Effector memory CD4-positive, alpha-beta T cell (primary cell): ENCODE data around the gene HIBADH.
"Not testable (repeated sequence)": the region's sequence is repeated elsewhere in the genome, so short reads cannot be mapped to it uniquely, and the experiment has no call there.

Source experiments
- DNase-seq, 3 donors: peaks; one replicate each; pipeline ENCODE4 v3.0.0-alpha.2; 2020
- H3K27ac ChIP-seq: 2 replicates; pipeline ENCODE4 v1.7.0; 2013; ENCODE audit warnings: mild to moderate bottlenecking, low read length, moderate library complexity; ENCODE audit not compliant: insufficient read depth, poor library complexity, severe bottlenecking
- H3K27me3 ChIP-seq: replicated peaks from 2 replicates; pipeline ENCODE4 v1.7.0; 2013; ENCODE audit warnings: mild to moderate bottlenecking, low read length; ENCODE audit not compliant: insufficient read depth, control insufficient read depth, poor library complexity, severe bottlenecking
- H3K36me3 ChIP-seq: 2 replicates; pipeline ENCODE4 v1.7.0; 2013; ENCODE audit warnings: mild to moderate bottlenecking, low read length, moderate library complexity; ENCODE audit not compliant: control insufficient read depth, insufficient read depth
- H3K4me1 ChIP-seq: 2 replicates; pipeline ENCODE4 v1.7.0; 2013; ENCODE audit warnings: low read length, mild to moderate bottlenecking; ENCODE audit not compliant: control insufficient read depth, insufficient read depth, poor library complexity, severe bottlenecking
- H3K4me3 ChIP-seq: 2 replicates; pipeline ENCODE4 v1.7.0; 2013; ENCODE audit warnings: low read length, low read depth, mild to moderate bottlenecking; ENCODE audit not compliant: insufficient read depth, poor library complexity, severe bottlenecking
- H3K9me3 ChIP-seq: 2 replicates; pipeline ENCODE4 v1.7.0; 2013; ENCODE audit warnings: mild to moderate bottlenecking, low read length, moderate library complexity; ENCODE audit not compliant: control insufficient read depth

Gene HIBADH

GRCh38 chr7:27520815-27521790 lies 141.6 kb downstream of the HIBADH start:
- Histone ChIP-seq H3K4me1 (no peaks in the 10 kb centered on the region), H3K9me3 (no peaks in the 10 kb centered on the region), H3K36me3 (no peaks in the 10 kb centered on the region), H3K4me3 (no peak overlapping the region), H3K27ac (no peak overlapping the region), H3K27me3 (no peaks in the 10 kb centered on the region)
- DNase-seq: no peak

GRCh38 chr7:27519793-27520469 lies 142.8 kb downstream of the HIBADH start:
- no peak overlapping the region for H3K27ac ChIP-seq
- H3K9me3 ChIP-seq: no peaks in the 10 kb centered on the region
- H3K4me3 ChIP-seq: no peak overlapping the region
- no peaks in the 10 kb centered on the region for H3K27me3 ChIP-seq
- no peak for DNase-seq
- H3K4me1 ChIP-seq: no peaks in the 10 kb centered on the region
- no peaks in the 10 kb centered on the region for H3K36me3 ChIP-seq

- Histone ChIP-seq H3K36me3 (no peaks in the 10 kb centered on the region), H3K4me3 (no peak overlapping the region), H3K27me3 (no peaks in the 10 kb centered on the region), H3K27ac (no peak overlapping the region), H3K4me1 (no peaks in the 10 kb centered on the region), H3K9me3 (no peaks in the 10 kb centered on the region)
- DNase-seq: no peak
Observed at GRCh38 chr7:27518561-27519350, 143.9 kb downstream of the HIBADH start.

DNA sequence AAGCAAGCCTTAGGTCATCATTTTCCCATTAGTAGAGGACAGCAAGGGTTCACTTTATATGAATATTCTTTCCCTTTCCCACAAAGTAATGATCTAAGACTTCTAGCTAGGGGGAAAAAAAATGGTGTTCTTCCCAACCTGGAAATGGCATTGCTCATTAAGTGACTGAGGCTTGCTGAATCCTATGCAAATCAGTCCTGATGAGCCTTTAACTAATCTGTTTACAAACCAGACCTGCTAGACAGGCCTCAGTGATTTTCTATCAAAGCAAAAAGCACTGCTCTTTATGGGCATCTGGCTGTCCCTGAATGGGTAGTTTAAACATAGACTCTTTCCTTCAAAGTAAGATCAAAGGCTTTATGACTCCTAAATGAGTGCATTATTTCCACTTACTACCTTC lies 146.3 kb downstream of the HIBADH start:
- DNase-seq: no peak
- Histone ChIP-seq H3K36me3 (no peaks in the 10 kb centered on the region), H3K27me3 (no peaks in the 10 kb centered on the region), H3K4me1 (no peaks in the 10 kb centered on the region), H3K27ac (no peak overlapping the region), H3K9me3 (no peaks in the 10 kb centered on the region), H3K4me3 (no peak overlapping the region)

- no peaks in the 10 kb centered on the region for H3K27me3 ChIP-seq
- H3K36me3 ChIP-seq: no peaks in the 10 kb centered on the region
- no peak for DNase-seq
- H3K4me1 ChIP-seq: no peaks in the 10 kb centered on the region
- no peak overlapping the region for H3K27ac ChIP-seq
- H3K4me3 ChIP-seq: no peak overlapping the region
- H3K9me3 ChIP-seq: no peaks in the 10 kb centered on the region
Observed at GRCh38 chr7:27515933-27516332, 146.8 kb downstream of the HIBADH start.

GRCh38 chr7:27514861-27515260 lies 147.8 kb downstream of the HIBADH start:
- no peaks in the 10 kb centered on the region for H3K4me1 ChIP-seq
- no peaks in the 10 kb centered on the region for H3K36me3 ChIP-seq
- no peak overlapping the region for H3K4me3 ChIP-seq
- H3K27me3 ChIP-seq: no peaks in the 10 kb centered on the region
- H3K27ac ChIP-seq: no peak overlapping the region
- H3K9me3 ChIP-seq: no peaks in the 10 kb centered on the region
- no peak for DNase-seq

DNA sequence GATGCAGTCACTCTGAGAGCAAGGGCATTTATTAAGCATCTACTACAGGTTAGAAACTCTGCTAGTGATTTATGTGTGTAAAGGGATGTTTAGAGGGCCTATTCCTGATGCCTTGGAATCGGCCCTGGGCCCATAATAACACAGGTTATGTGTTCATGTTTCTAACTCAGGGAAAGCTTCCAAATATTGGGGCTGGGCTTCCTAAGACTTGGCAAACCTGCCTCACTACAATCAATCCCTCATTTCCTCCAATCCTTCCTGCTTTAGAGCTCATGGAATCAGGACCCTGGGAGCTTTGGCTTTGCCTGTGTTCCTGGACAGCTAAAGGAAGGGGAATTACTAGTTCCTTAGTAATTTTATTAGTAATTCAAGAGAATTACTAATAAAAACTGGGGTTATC lies 148.8 kb downstream of the HIBADH start:
- no peak overlapping the region for H3K27ac ChIP-seq
- H3K36me3 ChIP-seq: no peaks in the 10 kb centered on the region
- no peaks in the 10 kb centered on the region for H3K4me1 ChIP-seq
- no peaks in the 10 kb centered on the region for H3K9me3 ChIP-seq
- H3K27me3 ChIP-seq: no peaks in the 10 kb centered on the region
- no peak for DNase-seq
- no peak overlapping the region for H3K4me3 ChIP-seq

DNA sequence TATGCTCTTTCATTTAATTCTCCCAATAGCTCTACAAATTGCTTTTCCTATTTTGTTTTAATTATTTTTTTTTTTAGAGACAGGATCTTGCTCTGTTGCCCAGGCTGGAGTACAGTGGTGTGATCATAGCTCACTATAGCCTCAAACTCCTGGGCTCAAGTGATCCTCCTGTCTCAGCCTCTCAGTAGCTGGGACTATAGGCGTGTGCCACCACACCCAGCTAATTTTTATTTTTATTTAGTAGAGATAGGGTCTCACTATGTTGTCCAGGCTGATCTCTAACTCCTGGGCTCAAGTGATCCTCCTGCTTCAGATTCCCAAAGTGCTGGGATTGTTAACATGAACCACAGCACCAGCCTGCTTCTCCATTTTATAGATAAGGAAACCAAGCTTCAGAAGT lies 151.3 kb downstream of the HIBADH start:
- not testable (repeated sequence) for H3K27me3 ChIP-seq, DNase-seq, H3K4me3 ChIP-seq, H3K27ac ChIP-seq, H3K36me3 ChIP-seq, H3K4me1 ChIP-seq, H3K9me3 ChIP-seq

DNA sequence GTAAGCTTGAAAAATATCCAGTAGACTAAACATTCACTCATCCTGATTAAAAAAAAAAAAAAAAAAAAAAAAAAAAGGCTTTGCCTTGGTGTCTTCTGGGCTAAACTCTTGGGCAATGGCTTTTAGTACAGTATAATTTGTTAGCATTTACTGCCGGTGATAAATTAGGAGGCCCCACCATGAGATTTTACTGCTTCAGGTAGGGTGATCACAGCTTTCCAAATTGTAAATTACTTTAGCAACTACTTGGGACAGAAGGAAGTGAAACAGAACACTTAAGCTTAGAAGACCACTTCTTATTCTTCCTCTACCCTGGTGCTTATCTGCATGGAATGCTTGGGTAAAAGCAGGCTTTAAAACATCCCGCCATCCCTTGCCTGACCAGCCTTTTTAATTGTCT lies 152.1 kb downstream of the HIBADH start:
- Histone ChIP-seq H3K27ac (no peak overlapping the region), H3K4me1 (no peaks in the 10 kb centered on the region), H3K27me3 (no peaks in the 10 kb centered on the region), H3K4me3 (no peak overlapping the region), H3K36me3 (no peaks in the 10 kb centered on the region), H3K9me3 (no peaks in the 10 kb centered on the region)
- DNase-seq: no peak
